Ectodermal cell (in vitro differentiated cells): ENCODE results near the gene ZNF358.

Experiments
- H3K27ac ChIP-seq: 2 replicates; pipeline ENCODE4 v1.7.0; 2013; ENCODE audit warnings: mild to moderate bottlenecking, low read depth, low read length; ENCODE audit not compliant: insufficient read depth, poor library complexity, severe bottlenecking
- H3K27me3 ChIP-seq: 2 replicates; pipeline ENCODE4 v1.7.0; 2013; ENCODE audit warnings: mild to moderate bottlenecking, low read length; ENCODE audit not compliant: insufficient read depth, control insufficient read depth, poor library complexity, severe bottlenecking
- H3K36me3 ChIP-seq: one replicate; pipeline ENCODE4 v1.7.0; 2013; ENCODE audit warnings: low read length; ENCODE audit not compliant: control insufficient read depth, insufficient read depth
- H3K4me1 ChIP-seq: one replicate; pipeline ENCODE4 v1.7.0; 2013; ENCODE audit warnings: low read length; ENCODE audit not compliant: control insufficient read depth, insufficient read depth
- H3K4me3 ChIP-seq: 2 replicates; pipeline ENCODE4 v1.7.0; 2013; ENCODE audit warnings: low read depth, low read length, control low read depth; ENCODE audit not compliant: insufficient read depth
- H3K9me3 ChIP-seq: 2 replicates; pipeline ENCODE4 v1.7.0; 2013; ENCODE audit warnings: mild to moderate bottlenecking, low read length, moderate library complexity; ENCODE audit not compliant: control insufficient read depth
- WGBS, 2 experiments: methylation state at CpG; one replicate each; pipeline ENCODE4 v1.1.7; 2013; ENCODE audit warnings: missing lambda C conversion rate in 2 of 2; 5-methylcytosine and 5-hydroxymethylcytosine counted together

The ZNF358 gene

DNA sequence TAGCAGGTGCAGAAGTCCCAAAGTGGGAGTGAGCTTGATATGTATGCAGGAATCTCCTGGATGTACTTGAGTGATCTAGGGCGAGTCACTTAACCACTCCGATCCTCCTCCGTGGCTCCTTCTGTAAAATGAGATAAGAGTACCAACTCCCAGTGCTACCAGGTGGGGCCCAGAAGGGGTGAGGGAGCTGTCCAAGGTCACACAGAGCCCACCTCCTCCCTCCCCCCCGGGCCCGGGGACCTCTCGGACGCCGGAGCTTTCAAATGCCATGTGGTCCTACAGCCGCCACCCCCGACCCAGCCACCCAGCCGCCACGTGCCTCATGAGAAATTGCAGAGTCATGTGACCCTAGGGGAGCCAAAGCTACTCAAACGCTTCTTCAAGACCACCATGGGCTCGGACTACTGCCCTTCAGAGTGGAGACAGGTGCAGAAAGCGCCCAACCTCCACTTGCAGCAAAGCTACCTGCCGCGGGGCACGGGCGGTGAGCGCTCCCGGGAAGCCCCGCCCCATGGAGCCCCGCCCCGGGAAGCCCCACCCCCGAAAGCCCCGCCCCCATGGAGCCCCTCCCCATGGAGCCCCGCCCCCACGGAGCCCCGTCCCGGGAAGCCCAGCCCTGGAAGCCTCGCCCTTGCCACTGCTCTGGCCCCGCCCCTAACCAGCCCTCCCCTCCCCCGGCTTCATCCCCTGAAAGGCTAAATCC is 10.1 kb upstream of the ZNF358 start:
- Histone ChIP-seq H3K36me3 (no peaks in the 10 kb centered on the region), H3K27me3 (peaks cover 24% of the 10 kb centered on the region), H3K4me3 (no peak overlapping the region), H3K9me3 (no peaks in the 10 kb centered on the region), H3K27ac (no peak overlapping the region), H3K4me1 (no peaks in the 10 kb centered on the region)
- WGBS, 2 experiments, result 10% methylated on average over 30 to 33 of the region's 33 CpGs

DNA sequence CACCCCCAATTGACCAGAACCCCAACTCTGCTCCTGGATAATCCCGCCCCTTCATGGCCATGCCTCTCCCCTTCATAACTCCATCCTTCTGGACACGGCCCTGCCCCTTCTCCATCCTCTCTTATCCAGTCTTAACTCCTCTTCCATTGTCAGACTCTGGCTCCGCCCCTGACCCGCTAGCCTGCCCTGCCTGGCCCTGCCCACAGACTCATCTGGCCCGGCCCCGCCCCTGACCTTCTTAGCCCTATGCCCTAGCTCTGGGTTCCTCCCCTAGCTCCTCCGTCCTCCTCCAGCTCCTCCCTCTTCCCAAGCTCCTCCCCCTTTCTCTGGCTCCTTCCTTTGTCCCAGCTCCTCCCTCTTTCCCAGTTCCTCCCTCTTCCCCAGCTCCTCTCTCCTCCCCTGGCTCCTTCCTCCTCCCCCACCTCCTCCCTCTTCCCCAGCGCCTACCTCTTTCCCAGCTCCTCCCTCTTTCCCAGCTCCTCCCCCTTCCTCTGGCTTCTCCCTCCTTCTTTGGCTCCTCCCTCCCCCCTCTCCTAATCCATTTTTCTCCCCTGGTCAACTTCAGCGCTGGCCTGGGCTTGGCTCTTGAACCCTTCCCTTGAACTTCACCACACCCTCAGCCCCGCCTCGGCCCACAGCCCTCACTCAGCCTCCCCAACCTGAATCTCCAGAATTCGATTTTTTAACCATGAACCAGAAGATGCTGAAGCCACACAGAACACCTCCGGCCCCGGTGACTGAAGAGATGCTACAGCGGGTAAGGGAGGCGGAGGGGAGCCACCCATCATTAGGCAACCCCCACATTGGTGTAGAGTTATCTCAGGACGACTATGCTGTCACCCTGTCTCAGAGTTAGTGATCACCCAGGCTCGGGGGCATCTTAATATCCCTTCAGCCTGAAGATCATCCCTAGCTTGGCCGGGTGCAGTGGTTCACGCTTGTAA is 9.2 kb upstream of the ZNF358 start:
- H3K27me3 ChIP-seq, result peaks cover 16% of the 10 kb centered on the region
- no peaks in the 10 kb centered on the region for H3K9me3 ChIP-seq
- H3K27ac ChIP-seq, result no peak overlapping the region
- H3K36me3 ChIP-seq, result no peaks in the 10 kb centered on the region
- WGBS, 2 experiments, result 52 to 53% methylated on average over 20 of the region's 20 CpGs
- no peak overlapping the region for H3K4me3 ChIP-seq
- H3K4me1 ChIP-seq, result no peaks in the 10 kb centered on the region

DNA sequence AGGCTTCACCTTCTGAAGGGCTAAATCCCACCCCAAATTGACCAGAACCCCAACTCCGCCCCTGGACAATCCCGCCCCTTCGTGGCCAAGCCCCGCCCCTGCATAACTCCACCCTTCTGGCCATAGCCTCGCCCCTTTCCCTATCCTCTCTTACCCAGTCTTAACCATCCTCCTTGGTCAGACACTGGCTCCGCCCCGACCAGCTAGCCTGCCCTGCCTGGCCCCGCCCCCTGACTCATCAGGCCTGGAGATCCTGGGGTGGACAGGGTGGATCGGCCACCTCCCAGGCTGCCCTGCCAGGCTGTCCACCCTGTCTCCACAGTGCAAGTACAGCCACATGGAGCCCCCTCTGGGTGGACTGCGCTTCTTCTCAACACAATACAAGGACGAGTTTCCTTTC is 8.0 kb upstream of the ZNF358 start:
- 55 to 63% methylated on average over 11 of the region's 11 CpGs for WGBS, 2 experiments
- peaks cover 9% of the 10 kb centered on the region for H3K27me3 ChIP-seq
- H3K36me3 ChIP-seq, result no peaks in the 10 kb centered on the region
- no peak overlapping the region for H3K27ac ChIP-seq
- H3K4me1 ChIP-seq, result no peaks in the 10 kb centered on the region
- H3K9me3 ChIP-seq, result no peaks in the 10 kb centered on the region
- no peak overlapping the region for H3K4me3 ChIP-seq

DNA sequence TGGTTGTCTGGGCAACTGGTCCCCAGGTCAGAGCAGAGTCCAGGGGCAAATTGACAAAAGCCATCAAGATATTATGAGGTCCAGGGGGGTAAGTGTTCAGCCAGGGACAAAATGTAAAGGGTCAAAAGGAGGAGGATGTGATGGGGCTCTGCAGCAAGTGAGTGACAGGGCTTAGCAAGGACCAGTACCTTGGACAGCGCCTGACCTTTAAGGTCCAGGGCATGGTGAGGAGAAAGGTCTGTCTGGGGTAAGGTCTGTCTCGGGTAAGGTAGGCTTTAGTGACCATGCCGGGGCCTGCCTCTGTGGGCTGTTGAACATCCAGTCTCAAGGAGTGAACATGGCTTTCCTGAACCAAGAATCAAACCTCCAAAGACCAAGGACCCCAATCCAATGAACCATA is 6.3 kb upstream of the ZNF358 start:
- Histone ChIP-seq H3K9me3 (no peaks in the 10 kb centered on the region), H3K4me1 (no peaks in the 10 kb centered on the region), H3K36me3 (no peaks in the 10 kb centered on the region), H3K27me3 (peaks cover 9% of the 10 kb centered on the region), H3K4me3 (no peak overlapping the region), H3K27ac (no peak overlapping the region)
- 53 to 63% methylated on average over 3 of the region's 3 CpGs for WGBS, 2 experiments

GRCh38 chr19:7512400-7512851 is 3.5 kb upstream of the ZNF358 start:
- Histone ChIP-seq H3K27ac (no peak overlapping the region), H3K4me1 (peaks cover 16% of the 10 kb centered on the region), H3K27me3 (no peaks in the 10 kb centered on the region), H3K4me3 (no peak overlapping the region), H3K36me3 (no peaks in the 10 kb centered on the region), H3K9me3 (no peaks in the 10 kb centered on the region)
- 74 to 76% methylated on average over 6 of the region's 6 CpGs for WGBS, 2 experiments

GRCh38 chr19:7513809-7514642 is 1.9 kb upstream of the ZNF358 start:
- no peaks in the 10 kb centered on the region for H3K27me3 ChIP-seq
- WGBS, 2 experiments, result 92 to 94% methylated on average over 4 to 5 of the region's 5 CpGs
- H3K27ac ChIP-seq, result no peak overlapping the region
- no peak overlapping the region for H3K4me3 ChIP-seq
- no peaks in the 10 kb centered on the region for H3K36me3 ChIP-seq
- H3K9me3 ChIP-seq, result no peaks in the 10 kb centered on the region
- peaks cover 16% of the 10 kb centered on the region for H3K4me1 ChIP-seq

GRCh38 chr19:7515110-7515644 is 726 bp upstream of the ZNF358 start:
- H3K4me3 ChIP-seq, result peak overlapping the region; percentile 5
- no peaks in the 10 kb centered on the region for H3K9me3 ChIP-seq
- H3K36me3 ChIP-seq, result no peaks in the 10 kb centered on the region
- 92 to 94% methylated on average over 13 of the region's 13 CpGs for WGBS, 2 experiments
- H3K27ac ChIP-seq, result peak overlapping the region; percentile 59
- peaks cover 16% of the 10 kb centered on the region for H3K4me1 ChIP-seq
- no peaks in the 10 kb centered on the region for H3K27me3 ChIP-seq

GRCh38 chr19:7516333-7516732 is 430 bp downstream of the ZNF358 start:
- WGBS, 2 experiments, result 0 to 1% methylated on average over 28 of the region's 28 CpGs
- H3K4me3 ChIP-seq, result peak overlapping the region; percentile 85
- peak overlapping the region; percentile 26 for H3K27ac ChIP-seq
- no peaks in the 10 kb centered on the region for H3K9me3 ChIP-seq
- H3K27me3 ChIP-seq, result no peaks in the 10 kb centered on the region
- H3K36me3 ChIP-seq, result no peaks in the 10 kb centered on the region
- H3K4me1 ChIP-seq, result peaks cover 16% of the 10 kb centered on the region

DNA sequence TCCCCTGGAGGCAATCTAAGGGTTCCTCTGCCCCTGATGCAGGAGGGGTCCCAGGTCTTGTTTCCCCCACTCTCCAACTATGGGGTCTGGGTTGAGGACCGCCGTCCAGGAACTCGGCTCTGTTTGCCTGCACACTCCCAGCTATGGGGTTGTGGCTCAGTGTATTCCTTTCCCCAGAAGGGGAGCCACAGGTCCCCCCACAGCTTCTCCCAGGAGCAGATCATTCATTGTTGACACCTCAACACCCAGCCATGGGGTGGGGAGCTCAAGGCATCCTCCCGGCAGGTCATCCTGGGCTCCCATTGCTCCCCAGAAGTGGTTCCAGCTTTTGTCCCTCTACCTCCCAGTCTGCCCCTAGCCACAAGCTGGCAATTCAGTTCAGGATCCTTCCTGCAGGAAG is 975 bp downstream of the ZNF358 start:
- 77 to 81% methylated on average over 4 of the region's 4 CpGs for WGBS, 2 experiments
- no peak overlapping the region for H3K27ac ChIP-seq
- H3K9me3 ChIP-seq, result no peaks in the 10 kb centered on the region
- H3K27me3 ChIP-seq, result no peaks in the 10 kb centered on the region
- H3K36me3 ChIP-seq, result no peaks in the 10 kb centered on the region
- H3K4me3 ChIP-seq, result peak overlapping the region; percentile 85
- H3K4me1 ChIP-seq, result peaks cover 18% of the 10 kb centered on the region
